SK-N-SH treated with all-trans-retinoic acid at 6 μM for 48 hours (cell line): ENCODE results near the gene CIB1.
"Not testable (repeated sequence)": the region's sequence is repeated elsewhere in the genome, so short reads cannot be mapped to it uniquely, and the experiment has no call there.

Experiments used
- ATAC-seq: fragments of 200-7000 bp; cut with Tn5 transposase; 3 replicates; pipeline ENCODE4 v1.9.1; 2020; ENCODE audit warnings: mild to moderate bottlenecking, moderate library complexity
- ARNTL ChIP-seq: fragments of 450-650 bp; formaldehyde crosslinking; IDR thresholded peaks from 2 replicates; pipeline ENCODE4 v1.5.0; 2020; ENCODE audit warnings: low read depth, mild to moderate bottlenecking, moderate library complexity, borderline replicate concordance
- BACH2 ChIP-seq: fragments of 250-450 bp; sonication (Bioruptor Pico); IDR thresholded peaks from 2 replicates; pipeline ENCODE4 v1.9.0; 2021; ENCODE audit warnings: mild to moderate bottlenecking, borderline replicate concordance
- CREB5 ChIP-seq: fragments of 250-450 bp; sonication (Bioruptor Pico); IDR thresholded peaks from 2 replicates; pipeline ENCODE4 v1.5.1; 2020; ENCODE audit warnings: low read depth, mild to moderate bottlenecking, moderate library complexity
- CSDC2 ChIP-seq: fragments of 250-450 bp; sonication (Bioruptor Pico); IDR thresholded peaks from 2 replicates; pipeline ENCODE4 v1.5.0; 2020; ENCODE audit warnings: mild to moderate bottlenecking, moderate library complexity
- CSRNP3 ChIP-seq: fragments of 250-450 bp; sonication (Bioruptor Pico); IDR thresholded peaks from 2 replicates; pipeline ENCODE4 v1.5.1; 2021; ENCODE audit warnings: mild to moderate bottlenecking, moderate library complexity
- ESRRG ChIP-seq: fragments of 250-450 bp; sonication (Bioruptor Pico); IDR thresholded peaks from 2 replicates; pipeline ENCODE4 v1.6.1; 2021; ENCODE audit warnings: mild to moderate bottlenecking
- GLIS3 ChIP-seq: fragments of 250-450 bp; sonication (Bioruptor Pico); IDR thresholded peaks from 2 replicates; pipeline ENCODE4 v1.5.0; 2020; ENCODE audit warnings: mild to moderate bottlenecking, moderate library complexity
- OSR1 ChIP-seq: fragments of 250-450 bp; sonication (Bioruptor Pico); IDR thresholded peaks from 2 replicates; pipeline ENCODE4 v1.8.0; 2022; ENCODE audit warnings: moderate library complexity, mild to moderate bottlenecking, inconsistent platforms
- POU6F1 ChIP-seq: fragments of 250-450 bp; sonication (Bioruptor Pico); IDR thresholded peaks from 2 replicates; pipeline ENCODE4 v1.8.0; 2021; ENCODE audit warnings: low read depth, mild to moderate bottlenecking, moderate library complexity, borderline replicate concordance
- PPARA ChIP-seq: fragments of 250-450 bp; sonication (Bioruptor Pico); IDR thresholded peaks from 2 replicates; pipeline ENCODE4 v1.5.0; 2020; ENCODE audit warnings: mild to moderate bottlenecking, borderline replicate concordance
- RARB ChIP-seq: fragments of 250-450 bp; sonication (Bioruptor Pico); IDR thresholded peaks from 2 replicates; pipeline ENCODE4 v1.8.0; 2021; ENCODE audit warnings: mild to moderate bottlenecking, moderate library complexity
- SNAI2 ChIP-seq: fragments of 250-450 bp; sonication (Bioruptor Pico); IDR thresholded peaks from 2 replicates; pipeline ENCODE4 v1.5.0; 2020; ENCODE audit warnings: mild to moderate bottlenecking, moderate library complexity
- TCF4 ChIP-seq: fragments of 250-450 bp; sonication (Bioruptor Pico); IDR thresholded peaks from 2 replicates; pipeline ENCODE4 v1.8.0; 2021; ENCODE audit warnings: mild to moderate bottlenecking, moderate library complexity, borderline replicate concordance
- TOX ChIP-seq: fragments of 250-450 bp; sonication (Bioruptor Pico); IDR thresholded peaks from 2 replicates; pipeline ENCODE4 v1.8.0; 2021; ENCODE audit warnings: mild to moderate bottlenecking, moderate library complexity, borderline replicate concordance
- TSHZ2 ChIP-seq: fragments of 250-450 bp; sonication (Bioruptor Pico); IDR thresholded peaks from 2 replicates; pipeline ENCODE4 v1.5.0; 2020; ENCODE audit warnings: mild to moderate bottlenecking, moderate library complexity
- ZC3H10 ChIP-seq: fragments of 250-450 bp; sonication (Bioruptor Pico); IDR thresholded peaks from 2 replicates; pipeline ENCODE4 v1.5.1; 2021; ENCODE audit warnings: mild to moderate bottlenecking, moderate library complexity
- ZFP3 ChIP-seq: fragments of 250-450 bp; sonication (Bioruptor Pico); IDR thresholded peaks from 2 replicates; pipeline ENCODE4 v1.5.0; 2020; ENCODE audit warnings: mild to moderate bottlenecking, moderate library complexity
- ZFP30 ChIP-seq: fragments of 450-650 bp; formaldehyde crosslinking; IDR thresholded peaks from 2 replicates; pipeline ENCODE4 v1.5.0; 2022; ENCODE audit warnings: mild to moderate bottlenecking, moderate library complexity
- ZNF565 ChIP-seq: fragments of 450-650 bp; formaldehyde crosslinking; conservative IDR thresholded peaks from 2 replicates; pipeline ENCODE4 v1.5.0; 2020; ENCODE audit warnings: low read depth, mild to moderate bottlenecking, moderate library complexity
- ZNF8 ChIP-seq: fragments of 450-650 bp; formaldehyde crosslinking; IDR thresholded peaks from 2 replicates; pipeline ENCODE4 v1.5.0; 2020; ENCODE audit warnings: mild to moderate bottlenecking, moderate library complexity

The CIB1 gene

GRCh38 chr15:90264671-90265070 lies 30.9 kb upstream of the CIB1 start:
- peak; percentile 5 for ATAC-seq
- TF ChIP-seq CREB5 (CRISPR knock-in tag) = no peak
- TF ChIP-seq ZNF8 (CRISPR knock-in tag) = no peak
- TF ChIP-seq TCF4 (CRISPR knock-in tag) = no peak
- TF ChIP-seq PPARA = no peak
- TF ChIP-seq, all 23 proteins: peak for 0

- TF ChIP-seq ESRRG (CRISPR knock-in tag) = no peak
- TF ChIP-seq BACH2 (CRISPR knock-in tag) = no peak
- TF ChIP-seq ARNTL (CRISPR knock-in tag) = no peak
- no peak for TF ChIP-seq CREB5 (CRISPR knock-in tag)
- TF ChIP-seq CSRNP3 (CRISPR knock-in tag) = no peak
- TF ChIP-seq ZFP3 (CRISPR knock-in tag) = no peak
- TF ChIP-seq OSR1 (CRISPR knock-in tag) = no peak
- no peak for TF ChIP-seq POU6F1 (CRISPR knock-in tag)
- TF ChIP-seq TCF4 (CRISPR knock-in tag) = no peak
- TF ChIP-seq CSDC2 (CRISPR knock-in tag) = no peak
- TF ChIP-seq ZFP30 (CRISPR knock-in tag) = no peak
- no peak for TF ChIP-seq GLIS3
- ATAC-seq = no peak
Observed at GRCh38 chr15:90262426-90262825, 28.7 kb upstream of the CIB1 start.

DNA sequence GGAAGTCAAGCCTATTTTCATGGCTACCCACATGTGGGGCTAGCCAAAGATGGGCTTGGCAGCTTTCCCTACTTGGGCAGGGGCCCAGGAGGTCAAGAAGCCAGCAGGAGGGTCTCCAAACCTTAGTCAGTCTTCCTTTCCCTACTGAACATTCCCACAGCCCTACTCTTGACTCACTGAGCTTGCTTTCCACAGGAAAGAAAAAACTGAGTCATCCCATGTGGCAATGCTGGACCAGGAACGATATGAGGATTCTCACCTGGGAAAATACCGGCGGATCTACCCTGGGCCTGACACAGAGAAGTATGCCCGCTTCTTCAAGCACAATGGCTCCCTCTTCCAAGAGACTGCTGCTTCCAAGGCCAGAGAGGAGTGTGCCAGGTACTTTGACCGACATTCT lies 28.1 kb upstream of the CIB1 start:
- TF ChIP-seq ZNF565 (CRISPR knock-in tag) (no peak), ZFP30 (CRISPR knock-in tag) (no peak), CREB5 (CRISPR knock-in tag) (no peak), SNAI2 (CRISPR knock-in tag) (no peak), ZFP3 (CRISPR knock-in tag) (no peak), TOX (no peak), CSDC2 (CRISPR knock-in tag) (no peak), ARNTL (CRISPR knock-in tag) (no peak), TSHZ2 (no peak), RARB (CRISPR knock-in tag) (no peak), POU6F1 (CRISPR knock-in tag) (no peak), ZC3H10 (CRISPR knock-in tag) (no peak), OSR1 (CRISPR knock-in tag) (no peak), GLIS3 (no peak)
- no peak for ATAC-seq

DNA sequence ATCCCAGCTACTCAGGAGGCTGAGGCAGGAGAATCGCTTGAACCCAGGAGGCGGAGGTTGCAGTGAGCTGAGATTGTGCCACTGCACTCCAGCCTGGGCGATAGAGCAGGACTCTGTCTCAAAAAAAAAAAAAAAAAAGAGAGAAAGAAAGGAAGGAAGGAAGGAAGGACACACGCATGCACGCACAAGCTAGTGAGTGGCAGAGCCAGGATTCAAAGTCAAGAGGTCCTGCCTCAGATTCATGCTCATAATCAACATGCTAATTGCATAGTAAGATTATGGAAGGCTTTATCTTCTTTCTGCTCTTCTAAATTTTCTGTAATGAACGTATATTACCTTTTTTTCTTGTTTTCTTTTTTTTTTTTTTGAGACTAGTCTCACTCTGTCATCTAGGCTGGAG lies 27.0 kb upstream of the CIB1 start:
- not testable (repeated sequence) for ATAC-seq
